Panc1 (cell line): ENCODE data around the gene PEX13. TPM values are rescaled to one million over a fixed set of nuclear protein-coding genes. Genes with fewer than 3 reads are reported as not detected.

ENCODE experiments used
- ATAC-seq: fragments of 200-7000 bp; cut with Tn5 transposase; 2 replicates; pipeline ENCODE4 v1.9.1; 2020; ENCODE audit warnings: mild to moderate bottlenecking, moderate library complexity
- BruUV-seq: library from RNA; stranded (reverse); fragments of 400-500 nt; replicated peaks from 2 replicates; lab custom pipeline; 2021; lab: Mats Ljungman, UMichigan
- CTCF ChIA-PET: fragments of 300-600 bp; sonication (Branson Sonifier 250); formaldehyde crosslinking; loops from one replicate; lab custom pipeline; 2022; ENCODE audit warnings: antibody characterized with exemption; lab: Charles Lee
- POLR2A ChIA-PET: fragments of 300-600 bp; sonication (Branson Sonifier 250); formaldehyde crosslinking; loops from one replicate; lab custom pipeline; 2022; ENCODE audit warnings: antibody characterized with exemption; lab: Charles Lee
- DNase-seq: peaks from one replicate; pipeline ENCODE4 v3.0.0-alpha.2; 2010; ENCODE audit warnings: low read depth, low spot score
- H3K27ac ChIP-seq: 2 replicates; pipeline ENCODE4 v1.5.1; 2011; ENCODE audit warnings: mild to moderate bottlenecking, low read length, inconsistent platforms
- H3K27me3 ChIP-seq: fragments of 200-500 bp; sonication (Bioruptor generic); 2 replicates; pipeline ENCODE4 v1.6.0; 2014; ENCODE audit warnings: low read length, inconsistent platforms; ENCODE audit not compliant: control insufficient read depth, insufficient read depth
- H3K36me3 ChIP-seq: fragments of 200-500 bp; sonication (Bioruptor generic); 2 replicates; pipeline ENCODE4 v1.5.1; 2014; ENCODE audit warnings: inconsistent platforms, mild to moderate bottlenecking, low read length, moderate library complexity; ENCODE audit not compliant: control insufficient read depth, insufficient read depth
- H3K4me1 ChIP-seq: 2 replicates; pipeline ENCODE4 v1.5.1; 2011; ENCODE audit warnings: inconsistent platforms, mild to moderate bottlenecking, low read length, moderate library complexity; ENCODE audit not compliant: control insufficient read depth, insufficient read depth
- H3K4me3 ChIP-seq, 2 experiments: 2 replicates each; pipeline ENCODE4 v1.5.1; 2011 to 2012; ENCODE audit warnings: low read depth in 2 of 2, low read length in 2 of 2, mild to moderate bottlenecking in 2 of 2, inconsistent platforms in 1 of 2, moderate library complexity in 1 of 2
- H3K9me3 ChIP-seq: fragments of 200-500 bp; sonication (Bioruptor generic); 2 replicates; pipeline ENCODE4 v1.5.1; 2014; ENCODE audit warnings: low read depth, mild to moderate bottlenecking, inconsistent platforms, low read length, moderate library complexity; ENCODE audit not compliant: control insufficient read depth, insufficient read depth
- POLR2AphosphoS5 ChIP-seq: IDR thresholded peaks from 2 replicates; pipeline ENCODE4 v1.6.1; 2012; ENCODE audit warnings: mild to moderate bottlenecking, low read depth, low read length, moderate library complexity
- SIN3A ChIP-seq: IDR thresholded peaks from 2 replicates; pipeline ENCODE4 v1.6.1; 2012; ENCODE audit warnings: low read depth, mild to moderate bottlenecking, low read length, moderate library complexity, borderline replicate concordance; ENCODE audit not compliant: insufficient read depth
- TCF7L2 ChIP-seq: IDR thresholded peaks from 2 replicates; pipeline ENCODE4 v1.6.1; 2011; ENCODE audit warnings: mild to moderate bottlenecking, low read depth, low read length, inconsistent platforms
- in situ Hi-C: cut with HindIII; loops from 2 replicates; pipeline ENCODE4 v1.10.0; 2016; ENCODE audit warnings: low sequenced_read_pairs, low pct_unique_long_range_greater_than_20kb
- intact Hi-C: fragments of 100-400 bp; cut with micrococcal nuclease; formaldehyde crosslinking; loops from one replicate; pipeline ENCODE4 v1.10.0; 2022; ENCODE audit not compliant: unreplicated experiment
- total RNA-seq: library from RNA; stranded (reverse); gene quantifications from one replicate; pipeline ENCODE4 v1.2.1, GENCODE V29; 2021; ENCODE audit not compliant: unreplicated experiment
- TF ChIP-seq, protein P1 (sequence below), 2 experiments: IDR thresholded peaks; 2 replicates each; pipeline ENCODE4 v1.6.1; 2011 to 2012; ENCODE audit warnings: low read depth in 2 of 2, control low read depth in 1 of 2, low read length in 1 of 2, mild to moderate bottlenecking in 1 of 2, moderate library complexity in 1 of 2; ENCODE audit not compliant: insufficient read depth in 1 of 2
- TF ChIP-seq, protein P2 (sequence below): fragments of 450-650 bp; IDR thresholded peaks from 2 replicates; pipeline ENCODE4 v1.5.1; 2017; ENCODE audit warnings: mild to moderate bottlenecking

Gene PEX13
- total RNA-seq, 1 experiment from 2014 or later, result 24.7 TPM

- no peaks in the 10 kb centered on the region for H3K36me3 ChIP-seq
- no peak for DNase-seq
- no peaks in the 10 kb centered on the region for H3K4me1 ChIP-seq
- BruUV-seq, result no TSS peak
- H3K27me3 ChIP-seq, result no peaks in the 10 kb centered on the region
- intact Hi-C loops (no loop called here), in situ Hi-C loops (no loop called here)
- H3K27ac ChIP-seq, result no peak overlapping the region
- no peaks in the 10 kb centered on the region for H3K9me3 ChIP-seq
- no peak for TF ChIP-seq POLR2AphosphoS5
- no peak for TF ChIP-seq TCF7L2
- TF ChIP-seq, protein P1, sequence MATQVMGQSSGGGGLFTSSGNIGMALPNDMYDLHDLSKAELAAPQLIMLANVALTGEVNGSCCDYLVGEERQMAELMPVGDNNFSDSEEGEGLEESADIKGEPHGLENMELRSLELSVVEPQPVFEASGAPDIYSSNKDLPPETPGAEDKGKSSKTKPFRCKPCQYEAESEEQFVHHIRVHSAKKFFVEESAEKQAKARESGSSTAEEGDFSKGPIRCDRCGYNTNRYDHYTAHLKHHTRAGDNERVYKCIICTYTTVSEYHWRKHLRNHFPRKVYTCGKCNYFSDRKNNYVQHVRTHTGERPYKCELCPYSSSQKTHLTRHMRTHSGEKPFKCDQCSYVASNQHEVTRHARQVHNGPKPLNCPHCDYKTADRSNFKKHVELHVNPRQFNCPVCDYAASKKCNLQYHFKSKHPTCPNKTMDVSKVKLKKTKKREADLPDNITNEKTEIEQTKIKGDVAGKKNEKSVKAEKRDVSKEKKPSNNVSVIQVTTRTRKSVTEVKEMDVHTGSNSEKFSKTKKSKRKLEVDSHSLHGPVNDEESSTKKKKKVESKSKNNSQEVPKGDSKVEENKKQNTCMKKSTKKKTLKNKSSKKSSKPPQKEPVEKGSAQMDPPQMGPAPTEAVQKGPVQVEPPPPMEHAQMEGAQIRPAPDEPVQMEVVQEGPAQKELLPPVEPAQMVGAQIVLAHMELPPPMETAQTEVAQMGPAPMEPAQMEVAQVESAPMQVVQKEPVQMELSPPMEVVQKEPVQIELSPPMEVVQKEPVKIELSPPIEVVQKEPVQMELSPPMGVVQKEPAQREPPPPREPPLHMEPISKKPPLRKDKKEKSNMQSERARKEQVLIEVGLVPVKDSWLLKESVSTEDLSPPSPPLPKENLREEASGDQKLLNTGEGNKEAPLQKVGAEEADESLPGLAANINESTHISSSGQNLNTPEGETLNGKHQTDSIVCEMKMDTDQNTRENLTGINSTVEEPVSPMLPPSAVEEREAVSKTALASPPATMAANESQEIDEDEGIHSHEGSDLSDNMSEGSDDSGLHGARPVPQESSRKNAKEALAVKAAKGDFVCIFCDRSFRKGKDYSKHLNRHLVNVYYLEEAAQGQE (IDR thresholded peaks at IDR 0.05; ENCODE audit: insufficient read depth in 1 of 2, low read depth in 2 of 2, low read length in 1 of 2), result no peak
- TF ChIP-seq, protein P2, sequence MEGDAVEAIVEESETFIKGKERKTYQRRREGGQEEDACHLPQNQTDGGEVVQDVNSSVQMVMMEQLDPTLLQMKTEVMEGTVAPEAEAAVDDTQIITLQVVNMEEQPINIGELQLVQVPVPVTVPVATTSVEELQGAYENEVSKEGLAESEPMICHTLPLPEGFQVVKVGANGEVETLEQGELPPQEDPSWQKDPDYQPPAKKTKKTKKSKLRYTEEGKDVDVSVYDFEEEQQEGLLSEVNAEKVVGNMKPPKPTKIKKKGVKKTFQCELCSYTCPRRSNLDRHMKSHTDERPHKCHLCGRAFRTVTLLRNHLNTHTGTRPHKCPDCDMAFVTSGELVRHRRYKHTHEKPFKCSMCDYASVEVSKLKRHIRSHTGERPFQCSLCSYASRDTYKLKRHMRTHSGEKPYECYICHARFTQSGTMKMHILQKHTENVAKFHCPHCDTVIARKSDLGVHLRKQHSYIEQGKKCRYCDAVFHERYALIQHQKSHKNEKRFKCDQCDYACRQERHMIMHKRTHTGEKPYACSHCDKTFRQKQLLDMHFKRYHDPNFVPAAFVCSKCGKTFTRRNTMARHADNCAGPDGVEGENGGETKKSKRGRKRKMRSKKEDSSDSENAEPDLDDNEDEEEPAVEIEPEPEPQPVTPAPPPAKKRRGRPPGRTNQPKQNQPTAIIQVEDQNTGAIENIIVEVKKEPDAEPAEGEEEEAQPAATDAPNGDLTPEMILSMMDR, result no peak
- no peak for TF ChIP-seq SIN3A
- ChIA-PET POLR2A (no interaction called here), CTCF (no interaction called here)
- no peak overlapping the region for H3K4me3 ChIP-seq
- ATAC-seq, result no peak
Measured at GRCh38 chr2:60977562-60977895, 40.0 kb upstream of the PEX13 start.

DNA sequence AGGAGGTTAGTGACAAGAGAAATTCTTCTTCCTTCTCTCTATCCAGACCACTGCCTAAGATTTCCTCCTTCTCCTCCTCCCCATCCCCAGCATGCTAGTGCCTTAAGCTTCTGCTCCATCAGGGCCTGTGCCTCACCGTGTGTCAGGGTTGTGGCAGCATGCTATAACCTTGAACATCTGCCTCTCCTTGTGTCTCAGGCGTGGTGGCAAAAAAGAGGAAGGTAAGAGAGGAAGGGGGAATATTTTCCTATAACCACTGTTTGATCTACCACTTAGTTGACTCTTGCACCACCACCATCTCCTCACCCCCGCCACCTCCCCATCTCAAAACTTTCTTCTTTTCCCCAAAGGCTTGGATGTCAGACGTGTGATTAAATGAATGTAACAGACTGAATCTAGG, 38.3 kb upstream of the PEX13 start:
- Histone ChIP-seq H3K4me1 (no peaks in the 10 kb centered on the region), H3K9me3 (no peaks in the 10 kb centered on the region), H3K27ac (no peak overlapping the region), H3K4me3 (no peak overlapping the region), H3K27me3 (no peaks in the 10 kb centered on the region), H3K36me3 (no peaks in the 10 kb centered on the region)
- intact Hi-C loops, result no loop called here
- BruUV-seq, result no TSS peak
- in situ Hi-C loops, result no loop called here
- DNase-seq, result no peak
- no peak for ATAC-seq
- TF ChIP-seq SIN3A (no peak), TCF7L2 (no peak), POLR2AphosphoS5 (no peak)
- TF ChIP-seq, protein P1 (IDR thresholded peaks at IDR 0.05; ENCODE audit: insufficient read depth in 1 of 2, low read depth in 2 of 2, low read length in 1 of 2), result no peak
- TF ChIP-seq, protein P2, result no peak
- ChIA-PET POLR2A (interaction anchor here (0.7 kb wide), 1 partner anchor 718 kb away, joined by 8 read pairs; no protein-coding TSS in a partner anchor), CTCF (no interaction called here)
